Endothelial cell of umbilical vein (primary cell): ENCODE measurements around the gene FAM83F.

Experiments
- EZH2 ChIP-seq: IDR thresholded peaks from 2 replicates; pipeline ENCODE4 v1.6.1; 2012; ENCODE audit warnings: borderline replicate concordance, low read depth, mild to moderate bottlenecking, moderate library complexity, low read length, inconsistent platforms; ENCODE audit not compliant: severe bottlenecking
- TF ChIP-seq, protein P1 (sequence below), 2 donors: IDR thresholded peaks; 1 replicate in 1 of 2; 2 replicates in 1 of 2; pipeline ENCODE4 v1.5.1; 2011; ENCODE audit warnings: low read length in 2 of 2, mild to moderate bottlenecking in 2 of 2, moderate library complexity in 2 of 2, control low read depth in 1 of 2, inconsistent platforms in 1 of 2, low read depth in 1 of 2; ENCODE audit not compliant: insufficient read depth in 1 of 2; ENCODE audit errors: extremely low read depth in 1 of 2
- TF ChIP-seq, protein P2 (sequence below): IDR thresholded peaks from 2 replicates; pipeline ENCODE4 v1.6.1; 2011; ENCODE audit not compliant: insufficient read depth, insufficient read length

DNA sequence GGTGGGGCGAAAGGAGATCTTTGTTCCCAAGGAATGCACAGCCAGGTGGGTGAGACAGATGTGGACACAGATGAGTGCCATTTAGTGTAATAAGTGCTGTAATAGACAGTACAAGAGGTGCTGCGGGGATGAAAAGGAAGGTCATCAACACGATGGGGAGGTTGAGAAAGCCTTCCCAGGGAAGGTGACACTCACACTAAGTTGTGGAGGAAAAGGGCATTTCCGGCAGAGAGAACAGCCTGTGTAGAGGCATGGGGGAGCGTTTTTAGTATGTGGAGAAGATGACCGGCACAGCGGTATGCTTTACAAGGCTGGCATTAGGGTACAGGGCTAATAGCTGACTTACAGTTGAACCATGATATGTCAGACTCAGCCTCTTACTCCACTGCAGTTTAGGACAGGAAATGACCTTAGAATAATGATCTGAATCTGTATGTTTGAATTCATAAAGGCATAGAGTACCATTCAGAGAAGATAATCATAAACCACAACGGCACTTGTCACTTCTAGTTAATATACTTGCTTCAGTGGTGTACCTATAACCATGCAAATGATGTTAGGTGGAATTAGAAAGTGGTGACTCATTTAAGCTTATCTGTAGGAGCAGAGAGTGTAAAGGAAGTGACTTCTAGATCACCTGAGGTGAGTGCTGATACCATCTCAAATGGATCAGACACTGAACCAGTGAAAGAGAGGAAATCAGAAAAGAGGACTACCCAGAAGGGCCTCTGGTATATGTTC lies 60.6 kb downstream of the FAM83F start:
- TF ChIP-seq, protein P1, sequence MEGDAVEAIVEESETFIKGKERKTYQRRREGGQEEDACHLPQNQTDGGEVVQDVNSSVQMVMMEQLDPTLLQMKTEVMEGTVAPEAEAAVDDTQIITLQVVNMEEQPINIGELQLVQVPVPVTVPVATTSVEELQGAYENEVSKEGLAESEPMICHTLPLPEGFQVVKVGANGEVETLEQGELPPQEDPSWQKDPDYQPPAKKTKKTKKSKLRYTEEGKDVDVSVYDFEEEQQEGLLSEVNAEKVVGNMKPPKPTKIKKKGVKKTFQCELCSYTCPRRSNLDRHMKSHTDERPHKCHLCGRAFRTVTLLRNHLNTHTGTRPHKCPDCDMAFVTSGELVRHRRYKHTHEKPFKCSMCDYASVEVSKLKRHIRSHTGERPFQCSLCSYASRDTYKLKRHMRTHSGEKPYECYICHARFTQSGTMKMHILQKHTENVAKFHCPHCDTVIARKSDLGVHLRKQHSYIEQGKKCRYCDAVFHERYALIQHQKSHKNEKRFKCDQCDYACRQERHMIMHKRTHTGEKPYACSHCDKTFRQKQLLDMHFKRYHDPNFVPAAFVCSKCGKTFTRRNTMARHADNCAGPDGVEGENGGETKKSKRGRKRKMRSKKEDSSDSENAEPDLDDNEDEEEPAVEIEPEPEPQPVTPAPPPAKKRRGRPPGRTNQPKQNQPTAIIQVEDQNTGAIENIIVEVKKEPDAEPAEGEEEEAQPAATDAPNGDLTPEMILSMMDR (IDR thresholded peaks at IDR 0.05; ENCODE audit: extremely low read depth in 1 of 2, insufficient read depth in 1 of 2, low read depth in 1 of 2, low read length in 2 of 2), result no peak
- TF ChIP-seq EZH2, result no peak
- TF ChIP-seq, protein P2, sequence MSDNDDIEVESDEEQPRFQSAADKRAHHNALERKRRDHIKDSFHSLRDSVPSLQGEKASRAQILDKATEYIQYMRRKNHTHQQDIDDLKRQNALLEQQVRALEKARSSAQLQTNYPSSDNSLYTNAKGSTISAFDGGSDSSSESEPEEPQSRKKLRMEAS, result no peak
